Adipocyte (in vitro differentiated cells): ENCODE results near the gene RAB11FIP4.
A peak's percentile ranks its signal among the peaks of the same experiment; 100 is the strongest.

Experiments
- DNase-seq: peaks from one replicate; pipeline ENCODE4 v3.0.0-alpha.2; 2015; ENCODE audit warnings: low read depth
- H3K27me3 ChIP-seq: replicated peaks from 2 replicates; pipeline ENCODE4 v1.7.0; 2013; ENCODE audit warnings: mild to moderate bottlenecking, low read length, moderate library complexity; ENCODE audit not compliant: control insufficient read depth, insufficient read depth
- H3K36me3 ChIP-seq: 2 replicates; pipeline ENCODE4 v1.7.0; 2013; ENCODE audit warnings: low read length, mild to moderate bottlenecking, moderate library complexity; ENCODE audit not compliant: control insufficient read depth, insufficient read depth, severe bottlenecking
- H3K4me1 ChIP-seq: 2 replicates; pipeline ENCODE4 v1.7.0; 2013; ENCODE audit warnings: mild to moderate bottlenecking, low read length, moderate library complexity; ENCODE audit not compliant: control insufficient read depth, insufficient read depth
- H3K4me3 ChIP-seq: 2 replicates; pipeline ENCODE4 v1.7.0; 2013; ENCODE audit warnings: mild to moderate bottlenecking, low read length, moderate library complexity
- H3K9ac ChIP-seq: 2 replicates; pipeline ENCODE4 v1.7.0; 2013; ENCODE audit warnings: mild to moderate bottlenecking, low read length, moderate library complexity
- H3K9me3 ChIP-seq: 2 replicates; pipeline ENCODE4 v1.7.0; 2013; ENCODE audit warnings: mild to moderate bottlenecking, low read length, moderate library complexity; ENCODE audit not compliant: control insufficient read depth

RAB11FIP4 gene

DNA sequence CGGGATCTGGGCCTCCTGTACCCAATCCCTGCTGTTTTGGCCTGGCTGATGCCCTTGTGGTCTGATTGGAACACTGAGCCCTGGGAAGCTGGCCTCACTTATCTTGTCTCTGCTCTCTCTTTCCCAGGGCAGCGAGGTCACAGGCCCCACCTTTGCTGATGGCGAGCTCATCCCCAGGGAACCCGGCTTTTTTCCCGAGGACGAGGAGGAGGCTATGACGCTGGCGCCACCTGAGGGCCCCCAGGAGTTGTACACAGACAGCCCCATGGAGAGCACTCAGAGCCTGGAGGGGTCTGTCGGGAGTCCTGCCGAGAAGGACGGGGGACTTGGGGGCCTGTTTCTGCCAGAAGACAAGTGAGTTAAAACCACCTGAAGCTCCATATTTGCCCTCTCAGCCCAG is 126.0 kb downstream of the RAB11FIP4 start:
- no peaks in the 10 kb centered on the region for H3K9me3 ChIP-seq
- no peaks in the 10 kb centered on the region for H3K36me3 ChIP-seq
- no peak overlapping the region for H3K9ac ChIP-seq
- H3K4me3 ChIP-seq = no peak overlapping the region
- peaks cover 12% of the 10 kb centered on the region for H3K27me3 ChIP-seq
- no peak for DNase-seq
- no peaks in the 10 kb centered on the region for H3K4me1 ChIP-seq

DNA sequence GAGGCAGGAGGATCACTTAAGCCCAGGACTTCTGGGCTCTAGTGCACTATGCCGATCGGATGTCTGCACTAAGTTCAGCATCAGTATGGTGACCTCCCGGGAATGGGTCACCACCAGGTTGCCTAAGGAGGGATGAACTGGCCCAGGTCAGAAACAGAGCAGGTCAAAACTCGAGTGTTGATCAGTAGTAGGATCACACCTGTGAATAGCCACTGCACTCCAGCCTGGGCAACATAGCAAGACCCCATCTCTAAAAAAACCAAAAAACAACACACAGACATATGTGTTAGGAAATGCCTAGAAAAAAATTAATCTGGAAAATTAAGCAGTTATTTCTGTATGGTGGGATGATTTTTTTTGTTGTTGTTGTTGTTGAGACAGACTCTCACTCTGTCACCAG is 127.0 kb downstream of the RAB11FIP4 start:
- no peaks in the 10 kb centered on the region for H3K4me1 ChIP-seq
- peaks cover 19% of the 10 kb centered on the region for H3K27me3 ChIP-seq
- no peaks in the 10 kb centered on the region for H3K36me3 ChIP-seq
- H3K4me3 ChIP-seq = no peak overlapping the region
- no peak overlapping the region for H3K9ac ChIP-seq
- no peak for DNase-seq
- H3K9me3 ChIP-seq = no peaks in the 10 kb centered on the region

DNA sequence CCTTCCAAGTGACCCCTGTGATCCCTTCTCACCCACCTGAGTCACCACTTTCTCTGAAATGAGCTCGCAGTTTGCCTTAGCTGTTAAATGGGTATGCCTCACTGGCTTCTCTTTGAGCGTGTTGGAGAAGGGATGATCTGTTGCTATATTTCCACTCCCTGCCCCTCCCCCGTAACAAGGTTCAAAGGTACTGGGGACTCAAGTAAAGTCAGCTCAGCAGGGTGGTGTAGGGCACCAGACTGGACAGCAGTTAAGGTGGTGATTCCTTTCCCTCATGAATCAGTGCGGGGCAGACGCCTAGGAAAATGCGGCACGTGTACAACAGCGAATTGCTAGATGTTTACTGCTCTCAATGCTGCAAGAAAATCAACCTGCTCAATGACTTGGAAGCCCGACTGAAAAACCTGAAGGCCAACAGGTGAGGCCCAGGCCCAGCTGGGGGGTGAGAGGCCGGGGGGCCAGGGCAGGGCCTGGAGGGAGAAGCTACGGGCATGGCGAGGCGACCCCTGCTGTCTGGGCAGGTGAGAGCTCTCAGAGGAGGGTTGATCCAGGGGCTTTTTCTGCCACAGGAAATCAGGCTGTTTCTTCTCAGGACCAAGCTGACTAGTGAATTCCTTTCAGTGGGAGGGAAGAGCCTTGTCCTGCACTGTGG is 130.3 kb downstream of the RAB11FIP4 start:
- no peaks in the 10 kb centered on the region for H3K9me3 ChIP-seq
- DNase-seq = no peak
- no peak overlapping the region for H3K4me3 ChIP-seq
- H3K27me3 ChIP-seq = peaks cover 11% of the 10 kb centered on the region
- no peaks in the 10 kb centered on the region for H3K36me3 ChIP-seq
- H3K4me1 ChIP-seq = peaks cover 3% of the 10 kb centered on the region
- no peak overlapping the region for H3K9ac ChIP-seq

DNA sequence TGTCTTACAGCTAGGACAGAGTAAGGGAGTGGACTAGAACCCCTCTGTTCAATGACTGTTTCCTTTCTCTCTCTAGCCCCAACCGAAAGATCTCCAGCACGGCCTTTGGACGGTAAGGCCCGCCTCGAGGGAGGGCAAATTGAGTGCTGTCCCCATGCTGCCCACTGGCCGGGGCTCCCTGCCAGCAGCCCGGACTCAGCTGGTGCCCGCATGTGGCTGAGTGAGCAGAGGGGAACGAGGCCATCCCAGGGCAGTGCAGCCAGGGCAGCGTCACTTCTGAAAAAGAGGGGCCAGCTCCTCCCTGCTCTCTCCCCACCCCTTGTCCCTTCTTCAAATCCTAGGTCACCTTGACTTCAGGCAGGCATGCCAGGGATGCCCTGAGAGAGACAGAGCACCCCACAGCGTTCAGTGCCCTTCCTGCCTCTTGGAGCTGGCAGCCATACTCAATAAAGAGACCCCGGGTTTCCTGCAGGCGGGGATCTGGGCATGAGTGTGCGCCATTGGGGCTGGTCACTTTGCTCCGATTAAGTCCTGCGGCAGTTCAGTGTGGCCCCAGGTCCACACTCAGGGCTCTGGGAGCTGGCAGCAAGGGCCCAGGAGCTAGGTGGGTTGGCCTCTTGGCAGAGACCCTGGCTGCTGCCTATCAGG is 130.9 kb downstream of the RAB11FIP4 start:
- Histone ChIP-seq H3K9me3 (no peaks in the 10 kb centered on the region), H3K36me3 (no peaks in the 10 kb centered on the region), H3K27me3 (peaks cover 11% of the 10 kb centered on the region), H3K4me1 (peaks cover 3% of the 10 kb centered on the region), H3K4me3 (no peak overlapping the region), H3K9ac (no peak overlapping the region)
- DNase-seq = no peak

DNA sequence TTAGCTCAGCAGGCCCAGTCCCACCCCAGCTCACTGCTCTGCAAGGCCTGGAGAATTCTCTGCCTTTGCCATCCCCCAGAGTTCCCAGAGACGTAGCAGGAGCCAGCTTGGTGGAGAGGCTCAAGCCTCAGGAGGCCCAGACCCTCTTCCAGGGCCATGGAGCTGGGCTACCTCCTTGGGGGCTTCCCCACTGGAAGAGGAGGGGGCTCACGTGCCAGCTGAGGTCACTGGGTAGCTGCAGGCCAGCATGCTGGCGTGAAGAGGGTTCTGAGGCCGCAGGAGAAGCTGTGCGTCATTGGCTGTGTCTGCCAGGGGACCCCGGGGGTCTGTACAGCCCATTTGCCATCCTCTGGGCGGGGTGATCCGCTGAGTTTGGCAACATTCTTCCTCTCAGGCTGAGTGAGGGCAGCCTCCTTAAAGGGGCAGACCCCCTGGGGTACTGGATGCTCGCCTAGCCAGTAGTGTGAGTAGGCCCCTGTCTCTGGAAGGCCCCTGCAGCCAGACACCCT is 131.6 kb downstream of the RAB11FIP4 start:
- H3K4me3 ChIP-seq = no peak overlapping the region
- H3K27me3 ChIP-seq = peaks cover 11% of the 10 kb centered on the region
- DNase-seq = no peak
- H3K9me3 ChIP-seq = no peaks in the 10 kb centered on the region
- H3K4me1 ChIP-seq = peaks cover 3% of the 10 kb centered on the region
- H3K9ac ChIP-seq = no peak overlapping the region
- H3K36me3 ChIP-seq = no peaks in the 10 kb centered on the region

DNA sequence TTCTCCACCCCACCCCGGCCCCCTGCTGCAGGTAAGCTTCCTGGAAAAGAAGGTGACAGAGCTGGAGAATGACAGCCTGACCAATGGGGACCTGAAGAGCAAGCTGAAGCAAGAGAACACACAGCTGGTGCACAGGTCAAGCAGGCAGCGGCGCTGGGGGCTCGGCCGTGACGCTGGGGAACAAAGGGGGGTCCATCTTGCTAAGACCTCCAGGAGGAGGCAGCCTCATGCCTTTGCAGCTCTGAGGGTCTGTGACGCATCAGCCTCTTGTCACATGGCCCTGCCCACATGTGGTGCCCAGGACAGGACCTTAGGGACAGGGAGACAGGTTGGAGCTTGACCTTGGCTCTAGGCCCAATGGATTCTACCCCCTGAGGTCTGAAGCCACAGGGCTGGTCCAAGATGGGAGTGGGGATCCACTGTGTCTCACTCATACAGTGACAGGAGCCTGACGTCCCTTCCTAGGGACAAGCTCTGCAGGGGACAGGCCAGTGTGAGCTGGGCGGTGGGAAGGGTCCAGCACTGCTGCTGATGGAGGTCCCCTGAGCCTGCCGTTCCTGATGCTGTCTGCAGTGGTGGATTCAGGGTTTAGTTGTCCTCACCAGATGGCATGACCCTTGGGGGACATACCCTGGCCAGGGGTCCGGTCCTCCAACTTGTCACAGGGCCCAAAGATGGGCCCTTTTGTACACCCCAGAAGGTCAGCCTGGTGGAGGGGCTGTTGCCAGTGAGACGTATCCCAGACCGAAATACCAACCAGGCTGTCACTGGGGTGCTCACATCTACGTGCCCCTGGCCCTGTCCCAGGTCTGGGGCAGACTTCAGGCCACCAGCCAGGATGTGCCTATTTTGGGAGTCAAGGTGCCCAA is 132.6 kb downstream of the RAB11FIP4 start:
- no peak for DNase-seq
- Histone ChIP-seq H3K4me3 (no peak overlapping the region), H3K36me3 (no peaks in the 10 kb centered on the region), H3K4me1 (peaks cover 3% of the 10 kb centered on the region), H3K27me3 (peaks cover 11% of the 10 kb centered on the region), H3K9me3 (no peaks in the 10 kb centered on the region), H3K9ac (no peak overlapping the region)

DNA sequence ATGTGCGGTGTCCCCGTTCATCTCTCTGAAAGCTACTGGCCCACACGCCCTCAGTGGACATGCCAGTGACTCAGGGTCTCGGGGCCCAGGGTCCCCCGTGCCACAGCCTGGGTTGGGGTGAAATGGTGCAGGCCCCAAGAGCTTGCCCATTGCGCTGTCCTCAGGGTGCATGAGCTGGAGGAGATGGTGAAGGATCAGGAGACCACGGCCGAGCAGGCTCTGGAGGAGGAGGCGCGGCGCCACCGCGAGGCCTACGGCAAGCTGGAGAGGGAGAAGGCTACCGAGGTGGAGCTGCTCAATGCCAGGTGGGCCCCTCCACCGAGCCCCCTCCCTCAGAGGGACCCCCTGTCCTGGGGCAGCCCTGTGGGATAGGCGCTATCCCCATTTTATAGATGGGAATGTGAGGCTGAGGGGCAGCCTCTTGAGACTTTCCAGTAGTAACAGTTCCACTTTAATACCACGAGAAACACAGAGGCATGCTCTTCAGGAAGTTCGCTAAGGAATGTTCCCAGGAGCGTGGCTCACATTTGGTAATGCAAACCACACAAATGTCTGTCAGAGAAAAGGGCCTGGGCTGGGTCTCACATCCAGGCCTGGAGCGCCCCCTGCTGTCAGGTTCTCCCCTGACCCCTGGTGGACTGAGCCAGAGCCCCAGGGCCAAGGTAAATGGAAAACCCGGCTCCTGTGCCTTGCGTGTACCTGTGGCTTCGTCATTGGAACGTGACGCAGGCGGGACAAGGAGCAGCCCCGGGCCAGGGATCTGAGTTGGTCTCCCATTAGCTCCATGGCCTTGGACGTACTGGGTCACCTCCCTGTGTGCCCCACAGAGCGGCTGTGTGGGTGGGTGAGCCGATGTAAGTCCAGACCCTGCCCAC is 133.7 kb downstream of the RAB11FIP4 start:
- H3K9me3 ChIP-seq = no peaks in the 10 kb centered on the region
- H3K27me3 ChIP-seq = peaks cover 11% of the 10 kb centered on the region
- H3K9ac ChIP-seq = no peak overlapping the region
- peaks cover 3% of the 10 kb centered on the region for H3K4me1 ChIP-seq
- DNase-seq = peak; percentile 96
- no peaks in the 10 kb centered on the region for H3K36me3 ChIP-seq
- no peak overlapping the region for H3K4me3 ChIP-seq

DNA sequence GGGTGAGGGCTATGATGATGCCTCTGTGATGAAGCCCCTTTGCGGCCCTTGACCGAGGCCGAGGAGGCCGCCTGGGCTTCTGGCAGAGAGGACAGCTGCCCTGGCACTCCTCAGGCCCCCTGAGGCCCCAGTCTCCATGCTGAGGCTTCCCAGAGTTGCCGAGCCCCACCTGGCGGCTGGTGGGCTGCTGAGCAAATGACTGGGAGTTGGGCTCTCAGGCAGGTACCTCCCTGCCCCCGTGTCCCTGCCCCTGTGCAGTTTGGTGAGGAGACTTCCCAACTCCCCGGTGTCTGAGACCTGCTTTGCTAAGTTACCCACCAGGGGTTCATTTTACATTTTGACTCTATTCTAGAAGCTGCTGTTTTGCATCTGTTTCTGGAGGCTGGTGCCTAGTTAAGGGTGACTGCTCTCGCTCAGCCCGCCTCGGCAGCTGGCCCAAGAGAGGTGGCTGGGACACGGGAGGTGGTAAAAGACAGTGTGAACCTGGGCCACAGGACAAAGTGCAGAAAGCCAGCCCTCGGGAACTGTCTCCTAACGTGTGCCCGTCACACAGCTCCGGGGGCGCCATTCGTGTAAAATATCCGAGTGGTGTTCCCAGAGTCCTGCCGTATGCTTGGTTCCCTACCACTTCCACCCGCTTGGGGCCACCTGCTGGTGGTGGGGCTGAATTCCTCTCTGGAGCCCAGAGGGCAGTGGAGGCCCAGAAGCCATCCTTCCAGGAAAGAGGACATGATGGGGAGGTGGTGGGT is 134.5 kb downstream of the RAB11FIP4 start:
- H3K4me3 ChIP-seq = no peak overlapping the region

DNA sequence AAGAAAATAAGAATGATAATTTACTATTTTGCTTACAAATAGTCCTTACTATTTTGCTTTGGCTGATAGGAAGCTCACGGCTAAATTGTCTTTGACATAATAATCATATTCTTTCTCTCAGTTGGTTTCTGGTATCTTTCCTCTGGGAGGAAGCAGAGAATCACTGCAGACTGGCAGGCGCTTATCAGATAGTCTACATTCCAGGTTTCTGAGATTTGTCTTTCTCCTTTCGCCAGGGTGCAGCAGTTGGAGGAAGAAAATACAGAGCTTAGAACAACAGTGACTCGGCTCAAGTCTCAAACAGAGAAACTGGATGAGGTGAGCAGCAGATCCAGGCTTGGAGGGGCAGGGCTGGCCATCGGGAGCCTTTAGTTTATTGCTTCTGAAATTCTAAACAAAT is 136.1 kb downstream of the RAB11FIP4 start:
- Histone ChIP-seq H3K9me3 (no peaks in the 10 kb centered on the region), H3K4me1 (peaks cover 3% of the 10 kb centered on the region), H3K9ac (peak overlapping the region; percentile 58), H3K27me3 (peaks cover 9% of the 10 kb centered on the region), H3K36me3 (no peaks in the 10 kb centered on the region), H3K4me3 (no peak overlapping the region)
- DNase-seq = peak; percentile 57

More for the DNA sequence above, 134.5 kb downstream of the RAB11FIP4 start:
- H3K27me3 ChIP-seq = peaks cover 11% of the 10 kb centered on the region
- H3K9ac ChIP-seq = no peak overlapping the region
- no peaks in the 10 kb centered on the region for H3K36me3 ChIP-seq
- peaks cover 3% of the 10 kb centered on the region for H3K4me1 ChIP-seq
- no peaks in the 10 kb centered on the region for H3K9me3 ChIP-seq
- no peak for DNase-seq

DNA sequence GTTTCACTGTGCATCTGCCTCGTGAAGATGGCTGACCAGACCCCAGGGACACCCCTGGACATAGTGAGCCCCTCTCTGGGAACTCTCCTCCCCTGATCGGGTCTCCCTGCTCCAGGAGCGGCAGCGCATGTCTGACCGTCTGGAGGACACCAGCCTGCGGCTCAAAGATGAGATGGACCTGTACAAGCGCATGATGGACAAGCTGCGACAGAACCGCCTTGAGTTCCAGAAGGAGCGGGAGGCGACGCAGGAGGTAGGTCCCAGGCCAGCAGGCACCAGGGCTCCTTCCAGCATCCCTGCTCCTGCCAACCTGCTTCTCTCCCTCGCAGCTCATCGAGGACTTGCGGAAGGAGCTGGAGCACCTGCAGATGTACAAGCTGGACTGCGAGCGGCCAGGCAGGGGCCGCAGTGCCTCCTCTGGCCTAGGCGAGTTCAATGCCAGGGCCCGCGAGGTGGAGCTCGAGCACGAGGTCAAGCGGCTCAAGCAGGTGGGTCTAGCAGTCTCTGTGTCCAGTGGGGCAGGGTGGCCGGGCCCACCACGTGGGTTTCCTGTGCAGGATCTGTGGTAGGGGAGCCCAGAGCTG is 136.9 kb downstream of the RAB11FIP4 start:
- Histone ChIP-seq H3K9ac (peak overlapping the region; percentile 58), H3K9me3 (no peaks in the 10 kb centered on the region), H3K4me1 (peaks cover 8% of the 10 kb centered on the region), H3K27me3 (peaks cover 1% of the 10 kb centered on the region), H3K4me3 (no peak overlapping the region), H3K36me3 (no peaks in the 10 kb centered on the region)
- no peak for DNase-seq
